Ishikawa (cell line): Measurements from ENCODE around the gene CYSTM1.

Experiments used
- CEBPB ChIP-seq: IDR thresholded peaks from 2 replicates; pipeline ENCODE4 v1.6.1; 2012
- CREB1 ChIP-seq: IDR thresholded peaks from 2 replicates; pipeline ENCODE4 v1.6.1; 2012; ENCODE audit warnings: low read depth
- EGR1 ChIP-seq: IDR thresholded peaks from 2 replicates; pipeline ENCODE4 v1.6.1; 2012
- EP300 ChIP-seq: IDR thresholded peaks from 2 replicates; pipeline ENCODE4 v1.6.1; 2012; ENCODE audit warnings: borderline replicate concordance
- FOXM1 ChIP-seq: IDR thresholded peaks from 2 replicates; pipeline ENCODE4 v1.6.1; 2012; ENCODE audit warnings: low read depth, borderline replicate concordance
- NFIC ChIP-seq: IDR thresholded peaks from 2 replicates; pipeline ENCODE4 v1.6.1; 2012
- RAD21 ChIP-seq: IDR thresholded peaks from 2 replicates; pipeline ENCODE4 v1.6.1; 2012; ENCODE audit warnings: low read depth
- TAF1 ChIP-seq: IDR thresholded peaks from 2 replicates; pipeline ENCODE4 v1.6.1; 2012; ENCODE audit warnings: low read depth, mild to moderate bottlenecking
- TCF12 ChIP-seq: IDR thresholded peaks from 2 replicates; pipeline ENCODE4 v1.6.1; 2012; ENCODE audit warnings: low read depth
- TEAD4 ChIP-seq: IDR thresholded peaks from 2 replicates; pipeline ENCODE4 v1.6.1; 2012
- YY1 ChIP-seq: IDR thresholded peaks from 2 replicates; pipeline ENCODE4 v1.6.1; 2012; ENCODE audit warnings: low read depth
- ZBTB7A ChIP-seq: IDR thresholded peaks from 2 replicates; pipeline ENCODE4 v1.6.1; 2012; ENCODE audit warnings: low read depth
- TF ChIP-seq, protein P1 (sequence below): IDR thresholded peaks from 2 replicates; pipeline ENCODE4 v1.6.1; 2012
- TF ChIP-seq, protein P2 (sequence below): IDR thresholded peaks from 2 replicates; pipeline ENCODE4 v1.6.1; 2012; ENCODE audit warnings: low read depth, mild to moderate bottlenecking
- TF ChIP-seq, protein P3 (sequence below): IDR thresholded peaks from 2 replicates; pipeline ENCODE4 v1.6.1; 2012

CYSTM1 gene

DNA sequence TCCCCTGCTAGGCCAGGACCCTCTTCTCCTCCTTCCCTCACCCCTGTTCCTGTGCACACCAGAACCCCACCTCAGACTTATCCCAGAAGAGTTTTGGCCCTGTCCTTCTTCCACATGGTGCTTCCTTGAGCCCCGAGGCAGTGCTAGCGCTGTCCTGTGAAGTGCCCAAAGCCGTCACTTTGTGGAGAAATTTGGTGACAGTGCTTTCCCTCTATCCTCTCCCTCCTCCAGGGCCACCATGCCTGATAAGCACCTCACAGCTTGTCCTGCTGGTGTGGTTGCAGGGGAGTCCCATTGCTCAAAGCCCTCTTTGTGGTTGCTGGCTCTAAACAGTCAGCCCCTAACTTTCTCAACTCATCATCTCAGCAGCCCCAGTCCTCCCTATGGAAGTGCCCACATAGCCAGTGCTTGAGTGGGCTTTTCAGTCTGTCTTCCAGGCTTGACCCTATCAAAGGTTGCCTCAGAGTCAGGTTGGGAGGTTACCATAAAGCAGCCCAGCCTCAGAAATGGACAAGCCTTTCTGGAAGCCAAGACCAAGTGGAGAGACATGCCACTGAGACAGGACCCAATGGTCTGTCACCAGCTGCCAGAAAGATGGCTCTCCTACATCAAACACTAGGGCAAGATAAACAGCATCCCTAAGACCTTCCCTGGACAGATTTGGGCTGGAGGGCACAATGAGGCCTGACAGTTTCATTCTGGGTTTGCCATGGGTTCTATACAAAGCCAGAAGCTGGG, 31.3 kb upstream of the CYSTM1 start:
- TF ChIP-seq, protein P1, sequence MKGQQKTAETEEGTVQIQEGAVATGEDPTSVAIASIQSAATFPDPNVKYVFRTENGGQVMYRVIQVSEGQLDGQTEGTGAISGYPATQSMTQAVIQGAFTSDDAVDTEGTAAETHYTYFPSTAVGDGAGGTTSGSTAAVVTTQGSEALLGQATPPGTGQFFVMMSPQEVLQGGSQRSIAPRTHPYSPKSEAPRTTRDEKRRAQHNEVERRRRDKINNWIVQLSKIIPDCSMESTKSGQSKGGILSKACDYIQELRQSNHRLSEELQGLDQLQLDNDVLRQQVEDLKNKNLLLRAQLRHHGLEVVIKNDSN: no peak
- no peak for TF ChIP-seq TEAD4
- no peak for TF ChIP-seq EGR1

DNA sequence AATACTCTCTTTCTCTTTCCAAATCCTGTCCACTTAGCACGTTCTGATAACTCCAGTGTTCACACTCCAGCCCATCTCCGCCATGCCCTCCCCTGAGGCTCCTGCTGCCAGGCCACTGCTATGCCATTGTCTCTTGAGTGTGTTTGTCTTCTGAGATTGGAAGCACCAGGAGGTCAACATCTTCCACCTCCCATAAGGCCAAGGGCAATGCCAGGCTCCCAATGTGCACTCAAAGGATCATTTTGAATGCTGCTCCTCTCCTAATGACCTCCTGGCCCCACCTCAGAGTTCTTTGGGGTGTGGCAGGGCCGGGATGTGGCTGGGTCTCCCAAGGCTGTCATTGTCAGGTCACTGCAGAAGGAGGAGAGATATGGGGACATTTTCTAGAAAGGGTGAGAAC, 29.7 kb upstream of the CYSTM1 start:
- TF ChIP-seq YY1 (no peak), CEBPB (no peak), TCF12 (no peak), TEAD4 (no peak)

DNA sequence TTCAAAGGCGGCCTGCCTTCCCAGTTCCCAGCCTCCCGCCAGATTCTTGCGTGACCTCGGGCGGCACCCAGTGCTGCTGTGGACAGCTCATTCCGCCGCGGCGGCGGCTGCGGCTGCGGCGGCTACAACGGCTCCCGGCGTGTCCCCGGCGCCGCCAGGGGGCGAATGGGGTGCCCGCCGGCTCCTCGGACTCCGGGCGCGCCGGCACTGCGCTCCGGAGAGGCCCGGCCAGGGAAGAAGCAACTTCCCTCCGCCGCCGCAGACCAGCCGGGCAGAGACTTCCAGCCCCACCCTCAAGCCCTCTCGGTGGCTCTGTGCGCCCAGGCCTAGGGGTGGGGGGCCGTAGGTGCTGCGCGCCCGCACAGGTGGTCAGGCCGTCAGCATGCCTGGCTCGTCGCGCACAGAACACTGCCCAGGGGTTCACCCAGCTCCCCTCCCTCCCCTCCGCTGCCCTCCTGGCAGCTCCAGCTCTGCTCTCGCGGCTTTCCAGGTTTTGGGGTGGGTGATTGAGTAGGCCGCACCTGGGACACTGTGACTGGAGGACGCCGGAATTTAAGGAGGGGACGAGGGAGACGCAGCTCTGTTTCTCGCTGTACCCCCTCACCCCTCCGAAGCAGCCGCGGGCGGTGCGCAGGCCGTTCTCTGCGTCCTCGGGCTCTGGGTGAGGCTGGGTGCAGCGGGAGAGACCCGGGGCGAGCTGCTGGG, 29.0 kb upstream of the CYSTM1 start:
- TF ChIP-seq RAD21: peak; percentile 28; the same call in 1 of the 2 replicates
- TF ChIP-seq, protein P2, sequence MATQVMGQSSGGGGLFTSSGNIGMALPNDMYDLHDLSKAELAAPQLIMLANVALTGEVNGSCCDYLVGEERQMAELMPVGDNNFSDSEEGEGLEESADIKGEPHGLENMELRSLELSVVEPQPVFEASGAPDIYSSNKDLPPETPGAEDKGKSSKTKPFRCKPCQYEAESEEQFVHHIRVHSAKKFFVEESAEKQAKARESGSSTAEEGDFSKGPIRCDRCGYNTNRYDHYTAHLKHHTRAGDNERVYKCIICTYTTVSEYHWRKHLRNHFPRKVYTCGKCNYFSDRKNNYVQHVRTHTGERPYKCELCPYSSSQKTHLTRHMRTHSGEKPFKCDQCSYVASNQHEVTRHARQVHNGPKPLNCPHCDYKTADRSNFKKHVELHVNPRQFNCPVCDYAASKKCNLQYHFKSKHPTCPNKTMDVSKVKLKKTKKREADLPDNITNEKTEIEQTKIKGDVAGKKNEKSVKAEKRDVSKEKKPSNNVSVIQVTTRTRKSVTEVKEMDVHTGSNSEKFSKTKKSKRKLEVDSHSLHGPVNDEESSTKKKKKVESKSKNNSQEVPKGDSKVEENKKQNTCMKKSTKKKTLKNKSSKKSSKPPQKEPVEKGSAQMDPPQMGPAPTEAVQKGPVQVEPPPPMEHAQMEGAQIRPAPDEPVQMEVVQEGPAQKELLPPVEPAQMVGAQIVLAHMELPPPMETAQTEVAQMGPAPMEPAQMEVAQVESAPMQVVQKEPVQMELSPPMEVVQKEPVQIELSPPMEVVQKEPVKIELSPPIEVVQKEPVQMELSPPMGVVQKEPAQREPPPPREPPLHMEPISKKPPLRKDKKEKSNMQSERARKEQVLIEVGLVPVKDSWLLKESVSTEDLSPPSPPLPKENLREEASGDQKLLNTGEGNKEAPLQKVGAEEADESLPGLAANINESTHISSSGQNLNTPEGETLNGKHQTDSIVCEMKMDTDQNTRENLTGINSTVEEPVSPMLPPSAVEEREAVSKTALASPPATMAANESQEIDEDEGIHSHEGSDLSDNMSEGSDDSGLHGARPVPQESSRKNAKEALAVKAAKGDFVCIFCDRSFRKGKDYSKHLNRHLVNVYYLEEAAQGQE: peak; percentile 73
- TF ChIP-seq, protein P1: no peak

DNA sequence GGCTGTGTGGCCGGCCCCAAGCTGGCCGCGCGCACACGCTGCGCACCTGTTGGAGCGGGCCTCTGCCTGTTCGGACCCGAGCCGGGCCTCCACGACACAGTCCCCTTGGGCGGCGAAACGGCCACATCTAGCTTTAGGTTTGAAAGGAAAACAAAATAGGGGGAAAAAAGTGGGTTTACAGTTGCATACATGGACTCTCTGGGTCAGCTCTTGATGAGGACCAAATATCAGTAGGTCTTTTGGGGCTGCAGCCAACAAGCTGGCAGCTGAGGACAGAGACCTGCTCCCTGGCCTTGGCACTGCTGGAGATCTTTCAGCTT, 28.5 kb upstream of the CYSTM1 start:
- TF ChIP-seq TEAD4 (no peak), TCF12 (no peak), RAD21 (no peak), YY1 (no peak), EP300 (no peak), EGR1 (no peak), TAF1 (no peak), CREB1 (no peak)
- TF ChIP-seq, protein P3, sequence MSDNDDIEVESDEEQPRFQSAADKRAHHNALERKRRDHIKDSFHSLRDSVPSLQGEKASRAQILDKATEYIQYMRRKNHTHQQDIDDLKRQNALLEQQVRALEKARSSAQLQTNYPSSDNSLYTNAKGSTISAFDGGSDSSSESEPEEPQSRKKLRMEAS: no peak
- TF ChIP-seq, protein P1: no peak
- TF ChIP-seq, protein P2: no peak

DNA sequence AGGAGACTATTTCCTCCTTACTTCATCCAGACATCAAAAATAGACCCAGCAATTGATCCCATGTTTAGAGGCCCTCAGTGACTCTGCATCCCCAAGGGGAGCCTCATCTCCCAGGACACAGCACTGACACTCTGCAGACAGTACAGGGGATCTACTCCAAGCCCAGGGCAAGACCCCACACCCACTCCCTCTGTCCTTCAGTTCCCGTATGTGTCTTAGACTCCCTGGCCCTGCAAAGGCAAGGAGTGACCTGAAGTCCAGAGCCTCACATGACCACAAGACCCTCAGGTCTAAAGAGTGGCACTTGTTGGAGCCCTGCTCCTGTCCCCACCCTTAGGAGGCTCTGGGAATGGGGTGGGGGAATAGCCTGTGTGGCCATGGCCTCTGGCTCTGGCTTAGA, 27.5 kb upstream of the CYSTM1 start:
- TF ChIP-seq YY1 (no peak), FOXM1 (no peak), NFIC (no peak), RAD21 (no peak), EP300 (no peak), EGR1 (no peak), CEBPB (no peak), TAF1 (no peak), CREB1 (no peak), ZBTB7A (no peak), TCF12 (no peak), TEAD4 (no peak)
- TF ChIP-seq, protein P3: no peak
- TF ChIP-seq, protein P1: no peak
- TF ChIP-seq, protein P2: no peak
